Mesenchymal stem cell (in vitro differentiated cells and primary cell): Measurements from ENCODE around the gene RXFP1.
"Not testable (repeated sequence)": the region's sequence is repeated elsewhere in the genome, so short reads cannot be mapped to it uniquely, and the experiment has no call there.

Source experiments
- DNase-seq: peaks from one replicate; pipeline ENCODE4 v3.0.0-alpha.2; 2013
- H2AFZ ChIP-seq: one replicate; pipeline ENCODE4 v1.6.1; 2013; ENCODE audit warnings: low read depth, mild to moderate bottlenecking, control low read depth, inconsistent platforms, low read length, moderate library complexity
- H2AK5ac ChIP-seq: 2 replicates; pipeline ENCODE4 v1.6.1; 2013; ENCODE audit warnings: low read length, moderate library complexity, mild to moderate bottlenecking, inconsistent platforms; ENCODE audit not compliant: severe bottlenecking
- H2BK120ac ChIP-seq: one replicate; pipeline ENCODE4 v1.6.1; 2013; ENCODE audit warnings: low read depth, mild to moderate bottlenecking, inconsistent platforms, low read length, moderate library complexity
- H2BK12ac ChIP-seq, 2 experiments: one replicate each; pipeline ENCODE4 v1.6.1; 2013; ENCODE audit warnings: inconsistent platforms in 2 of 2, low read length in 2 of 2, mild to moderate bottlenecking in 2 of 2, moderate library complexity in 2 of 2, control low read depth in 1 of 2
- H2BK15ac ChIP-seq: one replicate; pipeline ENCODE4 v1.6.1; 2013; ENCODE audit warnings: mild to moderate bottlenecking, low read depth, inconsistent platforms; ENCODE audit not compliant: poor library complexity, severe bottlenecking
- H2BK5ac ChIP-seq: 2 replicates; pipeline ENCODE4 v1.6.1; 2013; ENCODE audit warnings: low read depth, mild to moderate bottlenecking, low read length, control low read depth, inconsistent platforms; ENCODE audit not compliant: poor library complexity, severe bottlenecking
- H3K14ac ChIP-seq, 2 experiments: one replicate each; pipeline ENCODE4 v1.6.1; 2013; ENCODE audit warnings: inconsistent platforms in 2 of 2, low read length in 2 of 2, control low read depth in 1 of 2, mild to moderate bottlenecking in 1 of 2, moderate library complexity in 1 of 2
- H3K18ac ChIP-seq, 2 experiments: one replicate each; pipeline ENCODE4 v1.6.1; 2013; ENCODE audit warnings: inconsistent platforms in 2 of 2, low read length in 2 of 2, control low read depth in 1 of 2, low read depth in 1 of 2, mild to moderate bottlenecking in 1 of 2
- H3K23ac ChIP-seq, 2 experiments: one replicate each; pipeline ENCODE4 v1.6.1; 2013; ENCODE audit warnings: inconsistent platforms in 2 of 2, low read length in 2 of 2, mild to moderate bottlenecking in 2 of 2, moderate library complexity in 2 of 2, control low read depth in 1 of 2
- H3K27ac ChIP-seq: 2 replicates; pipeline ENCODE4 v1.5.1; 2013; ENCODE audit warnings: mild to moderate bottlenecking, moderate library complexity, low read length, control low read depth, inconsistent platforms; ENCODE audit not compliant: poor library complexity, severe bottlenecking
- H3K27me3 ChIP-seq, 2 experiments: 2 replicates each; pipeline versions ENCODE4 v1.6.1 to v1.7.0; 2013; ENCODE audit warnings: low read length in 2 of 2, mild to moderate bottlenecking in 2 of 2, moderate library complexity in 2 of 2, control low read depth in 1 of 2, inconsistent platforms in 1 of 2; ENCODE audit not compliant: control insufficient read depth in 1 of 2, insufficient read depth in 1 of 2
- H3K36me3 ChIP-seq, 2 experiments: 2 replicates each; pipeline versions ENCODE4 v1.6.1 to v1.7.0; 2013; ENCODE audit warnings: low read length in 2 of 2, control low read depth in 1 of 2, inconsistent platforms in 1 of 2, low read depth in 1 of 2, mild to moderate bottlenecking in 1 of 2; ENCODE audit not compliant: insufficient read depth in 2 of 2, control insufficient read depth in 1 of 2
- H3K4ac ChIP-seq, 2 experiments: one replicate each; pipeline ENCODE4 v1.6.1; 2013; ENCODE audit warnings: inconsistent platforms in 2 of 2, low read length in 2 of 2, mild to moderate bottlenecking in 2 of 2, moderate library complexity in 2 of 2, control low read depth in 1 of 2, low read depth in 1 of 2
- H3K4me1 ChIP-seq: 2 replicates; pipeline ENCODE4 v1.6.1; 2013; ENCODE audit warnings: low read depth, low read length, control low read depth; ENCODE audit not compliant: control insufficient read depth, insufficient read depth
- H3K4me2 ChIP-seq: 2 replicates; pipeline ENCODE4 v1.6.1; 2013; ENCODE audit warnings: low read length, mild to moderate bottlenecking, inconsistent platforms; ENCODE audit not compliant: poor library complexity, severe bottlenecking
- H3K4me3 ChIP-seq, 2 experiments: 2 replicates each; pipeline versions ENCODE4 v1.5.1 to v1.7.0; 2013; ENCODE audit warnings: low read length in 2 of 2, mild to moderate bottlenecking in 2 of 2, control low read depth in 1 of 2, low read depth in 1 of 2; ENCODE audit not compliant: insufficient read depth in 1 of 2
- H3K79me1 ChIP-seq: replicated peaks from 2 replicates; pipeline ENCODE4 v1.6.1; 2013; ENCODE audit warnings: mild to moderate bottlenecking, control low read depth, low read length, inconsistent platforms; ENCODE audit not compliant: poor library complexity, severe bottlenecking
- H3K9ac ChIP-seq: 2 replicates; pipeline ENCODE4 v1.7.0; 2013; ENCODE audit warnings: mild to moderate bottlenecking, low read length, moderate library complexity
- H3K9me3 ChIP-seq: 2 replicates; pipeline ENCODE4 v1.7.0; 2013; ENCODE audit warnings: mild to moderate bottlenecking, low read length; ENCODE audit not compliant: control insufficient read depth
- H4K8ac ChIP-seq: one replicate; pipeline ENCODE4 v1.6.1; 2013; ENCODE audit warnings: inconsistent platforms, mild to moderate bottlenecking, low read length, moderate library complexity
- H4K91ac ChIP-seq: one replicate; pipeline ENCODE4 v1.6.1; 2013; ENCODE audit warnings: mild to moderate bottlenecking, low read length, inconsistent platforms
- WGBS: methylation state at CpG from one replicate; pipeline ENCODE4 v1.1.7; 2013; ENCODE audit warnings: mixed read lengths; 5-methylcytosine and 5-hydroxymethylcytosine counted together

RXFP1 gene

DNA sequence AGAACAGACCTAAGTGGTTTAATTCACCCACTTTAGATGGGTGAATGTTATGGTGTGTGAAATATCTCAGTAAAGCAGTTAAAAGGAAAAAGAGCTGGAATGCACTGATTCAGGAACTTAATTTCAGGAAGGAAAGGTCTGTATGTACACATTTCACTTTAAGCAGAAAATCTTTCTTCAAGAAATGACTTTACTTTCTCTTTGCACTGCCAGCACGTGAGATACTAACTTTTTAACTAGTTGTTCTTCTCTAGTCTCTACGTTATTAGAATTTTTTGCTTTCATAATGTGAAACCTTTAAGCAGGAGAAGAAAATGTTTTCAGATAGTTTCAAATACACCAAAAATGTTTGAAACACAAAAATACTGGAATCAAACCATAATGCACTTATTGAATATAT lies 131.2 kb downstream of the RXFP1 start:
- Histone ChIP-seq H2BK12ac (no peak overlapping the region), H3K4me3 (peak overlapping the region in 1 of 2 experiments; percentile 58), H2BK120ac (no peak overlapping the region), H2BK15ac (no peak overlapping the region), H3K4ac (no peak overlapping the region), H4K91ac (no peak overlapping the region), H3K9ac (peak overlapping the region; percentile 85), H3K4me2 (no peak overlapping the region), H3K4me1 (no peaks in the 10 kb centered on the region), H3K18ac (no peak overlapping the region), H3K27ac (no peak overlapping the region), H3K9me3 (no peaks in the 10 kb centered on the region), H3K36me3 (no peaks in the 10 kb centered on the region), H3K27me3 (no peaks in the 10 kb centered on the region), H3K23ac (no peak overlapping the region), H2BK5ac (no peak overlapping the region), H2AFZ (no peak overlapping the region), H4K8ac (no peak overlapping the region), H3K14ac (no peak overlapping the region), H2AK5ac (no peak overlapping the region), H3K79me1 (no peaks in the 10 kb centered on the region)
- peak; percentile 3 for DNase-seq
- no CpG with 5 or more reads among the region's 2 CpGs for WGBS

DNA sequence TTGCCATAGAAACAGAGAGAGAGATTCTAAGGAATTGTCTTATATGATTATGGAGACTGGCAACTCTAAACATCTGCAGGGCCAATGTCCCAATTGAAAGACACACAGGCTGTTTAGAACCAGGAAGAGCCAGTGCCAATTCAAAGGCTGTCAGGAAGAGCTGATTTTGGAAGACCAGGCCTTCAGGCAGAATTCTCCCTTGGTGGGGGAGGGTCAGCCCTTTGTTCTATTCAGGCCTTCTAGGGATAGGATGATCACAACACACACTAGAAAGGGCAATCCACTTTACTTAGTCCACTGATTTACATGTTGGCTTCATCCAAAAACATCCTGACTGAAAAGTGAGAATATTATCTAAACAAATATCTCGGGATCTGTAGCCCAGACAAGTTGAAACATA lies 134.8 kb downstream of the RXFP1 start:
- WGBS, result no CpG with 5 or more reads among the region's 1 CpG
- Histone ChIP-seq H2BK15ac (no peak overlapping the region), H3K9ac (no peak overlapping the region), H3K4me3 (no peak overlapping the region), H3K18ac (no peak overlapping the region), H2BK12ac (no peak overlapping the region), H4K8ac (no peak overlapping the region), H4K91ac (no peak overlapping the region), H3K36me3 (no peaks in the 10 kb centered on the region), H2AK5ac (no peak overlapping the region), H3K14ac (no peak overlapping the region), H3K79me1 (no peaks in the 10 kb centered on the region), H3K4me1 (no peaks in the 10 kb centered on the region), H2BK120ac (no peak overlapping the region), H3K9me3 (no peaks in the 10 kb centered on the region), H3K23ac (no peak overlapping the region), H3K4me2 (no peak overlapping the region), H2AFZ (no peak overlapping the region), H3K4ac (no peak overlapping the region), H3K27ac (no peak overlapping the region), H2BK5ac (no peak overlapping the region), H3K27me3 (no peaks in the 10 kb centered on the region)
- DNase-seq, result no peak

DNA sequence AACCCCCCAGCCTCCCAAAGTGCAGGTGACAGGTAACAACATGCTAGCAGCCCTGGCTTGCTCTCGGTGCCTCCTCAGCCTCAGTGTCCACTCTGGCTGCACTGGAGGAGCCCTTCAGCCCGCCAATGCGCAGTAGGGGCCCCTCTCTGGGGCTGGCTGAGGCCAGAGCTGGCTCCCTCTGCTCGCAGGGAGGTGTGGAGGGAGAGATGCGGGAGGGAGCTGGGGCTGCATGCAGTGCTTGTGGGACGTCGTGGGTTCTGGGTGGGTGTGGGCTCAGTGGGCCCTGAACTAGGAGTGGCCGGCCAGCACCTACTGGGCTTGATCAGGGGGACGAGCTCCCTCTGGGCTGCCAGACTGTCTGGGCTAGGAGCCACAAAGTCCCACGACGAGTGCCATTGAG lies 135.6 kb downstream of the RXFP1 start:
- H2BK12ac ChIP-seq, result no peak overlapping the region
- H3K36me3 ChIP-seq, result no peaks in the 10 kb centered on the region
- no peak overlapping the region for H3K14ac ChIP-seq
- no peak overlapping the region for H2BK15ac ChIP-seq
- H3K27me3 ChIP-seq, result no peaks in the 10 kb centered on the region
- no peak for DNase-seq
- no peak overlapping the region for H4K8ac ChIP-seq
- H4K91ac ChIP-seq, result no peak overlapping the region
- no peak overlapping the region for H3K18ac ChIP-seq
- no peaks in the 10 kb centered on the region for H3K4me1 ChIP-seq
- H2BK5ac ChIP-seq, result no peak overlapping the region
- H3K4me3 ChIP-seq, result no peak overlapping the region
- no peak overlapping the region for H3K23ac ChIP-seq
- H2AK5ac ChIP-seq, result no peak overlapping the region
- no peaks in the 10 kb centered on the region for H3K79me1 ChIP-seq
- no peak overlapping the region for H3K4ac ChIP-seq
- no peak overlapping the region for H3K4me2 ChIP-seq
- no peak overlapping the region for H2AFZ ChIP-seq
- H3K27ac ChIP-seq, result no peak overlapping the region
- 84% methylated on average over 11 of the region's 11 CpGs for WGBS
- H2BK120ac ChIP-seq, result no peak overlapping the region
- H3K9me3 ChIP-seq, result no peaks in the 10 kb centered on the region
- H3K9ac ChIP-seq, result no peak overlapping the region

GRCh38 chr4:158663255-158663654 lies 141.6 kb downstream of the RXFP1 start:
- H3K9me3 ChIP-seq, H2AFZ ChIP-seq, H3K27me3 ChIP-seq, DNase-seq, H2BK5ac ChIP-seq, H4K91ac ChIP-seq, H2BK12ac ChIP-seq, H3K4me2 ChIP-seq, H3K14ac ChIP-seq, H3K18ac ChIP-seq, H3K4me1 ChIP-seq, H3K27ac ChIP-seq, H3K23ac ChIP-seq, H4K8ac ChIP-seq, H2BK120ac ChIP-seq, H3K9ac ChIP-seq, H2BK15ac ChIP-seq, H3K4me3 ChIP-seq, H3K36me3 ChIP-seq, H3K4ac ChIP-seq, H2AK5ac ChIP-seq, H3K79me1 ChIP-seq: not testable (repeated sequence)
- 66% methylated on average over 4 of the region's 4 CpGs for WGBS
